ENCODE results near the gene CORIN.

DNA sequence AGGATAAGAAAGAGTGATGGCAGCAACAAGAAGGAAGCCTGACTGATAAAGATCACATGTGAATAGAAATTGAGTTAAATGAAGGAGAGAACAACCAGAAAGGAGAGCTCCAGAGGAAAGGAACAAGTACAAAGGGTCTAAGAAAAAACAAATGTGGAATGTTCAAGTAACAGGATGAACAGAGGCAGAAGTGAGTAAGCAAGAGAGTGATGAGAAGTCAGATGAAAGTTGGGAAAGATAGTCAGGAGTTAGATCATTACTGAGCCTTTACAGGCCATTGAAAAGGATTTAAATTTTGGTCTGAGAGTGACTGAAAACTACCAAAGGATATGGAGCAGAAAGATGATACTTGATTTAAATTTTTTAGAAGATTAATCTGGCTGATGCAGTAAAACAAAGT, 38.4 kb upstream of the CORIN start:
- TF ChIP-seq, protein P1, sequence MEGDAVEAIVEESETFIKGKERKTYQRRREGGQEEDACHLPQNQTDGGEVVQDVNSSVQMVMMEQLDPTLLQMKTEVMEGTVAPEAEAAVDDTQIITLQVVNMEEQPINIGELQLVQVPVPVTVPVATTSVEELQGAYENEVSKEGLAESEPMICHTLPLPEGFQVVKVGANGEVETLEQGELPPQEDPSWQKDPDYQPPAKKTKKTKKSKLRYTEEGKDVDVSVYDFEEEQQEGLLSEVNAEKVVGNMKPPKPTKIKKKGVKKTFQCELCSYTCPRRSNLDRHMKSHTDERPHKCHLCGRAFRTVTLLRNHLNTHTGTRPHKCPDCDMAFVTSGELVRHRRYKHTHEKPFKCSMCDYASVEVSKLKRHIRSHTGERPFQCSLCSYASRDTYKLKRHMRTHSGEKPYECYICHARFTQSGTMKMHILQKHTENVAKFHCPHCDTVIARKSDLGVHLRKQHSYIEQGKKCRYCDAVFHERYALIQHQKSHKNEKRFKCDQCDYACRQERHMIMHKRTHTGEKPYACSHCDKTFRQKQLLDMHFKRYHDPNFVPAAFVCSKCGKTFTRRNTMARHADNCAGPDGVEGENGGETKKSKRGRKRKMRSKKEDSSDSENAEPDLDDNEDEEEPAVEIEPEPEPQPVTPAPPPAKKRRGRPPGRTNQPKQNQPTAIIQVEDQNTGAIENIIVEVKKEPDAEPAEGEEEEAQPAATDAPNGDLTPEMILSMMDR (optimal IDR thresholded peaks at IDR 0.05 in 1 of 3, IDR thresholded peaks at IDR 0.05 in 1 of 3, conservative IDR thresholded peaks at IDR 0.05 in 1 of 3; ENCODE audit: extremely low read depth in 1 of 3, insufficient read depth in 2 of 3, low read length in 3 of 3): no peak
- TF ChIP-seq EZH2 (IDR thresholded peaks at IDR 0.05; ENCODE audit: low read length): no peak

All from keratinocyte (primary cell).